Measurements from ENCODE around the gene EPS8L2. TPM values are rescaled to one million over a fixed set of nuclear protein-coding genes. Genes with fewer than 3 reads are reported as not detected.

The EPS8L2 gene
- total and polyA plus RNA-seq, 10 donors: 4.2 to 14.7 (median 7.3) TPM

DNA sequence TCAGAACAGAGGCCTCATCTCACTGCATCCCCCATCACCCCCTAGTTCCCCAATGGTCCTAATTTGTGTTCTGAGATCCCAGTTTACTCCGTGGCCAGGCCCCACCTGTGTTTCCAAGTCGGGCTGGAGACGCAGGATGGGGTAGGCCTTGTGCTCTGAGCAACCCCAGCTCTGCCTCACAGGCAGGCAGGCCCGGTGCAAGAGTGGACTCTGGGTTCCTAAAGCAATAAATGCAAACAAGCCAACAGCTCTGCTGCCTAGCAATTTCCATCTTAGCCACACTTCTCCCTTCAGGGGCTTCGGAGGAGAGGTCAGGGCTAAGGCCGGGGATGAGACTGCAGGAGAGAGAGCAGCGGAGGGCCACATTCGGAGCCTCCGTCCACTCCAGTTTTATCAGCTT, 2.5 kb upstream of the EPS8L2 start:
- peaks cover 0 to 61% (median 10%) of the 10 kb centered on the region in 6 donors for H3K36me3 ChIP-seq
- H3K27ac ChIP-seq: peak overlapping the region in 6 of 8 donors; percentile 42 to 70 (median 54)
- intact Hi-C loops (cut with DNase I; ENCODE audit: low total_unique reads): no loop called here
- peaks cover 21 to 68% (median 44%) of the 10 kb centered on the region in 6 donors for H3K4me1 ChIP-seq
- WGBS, 5 donors: 88 to 96% (median 93%) methylated on average over 9 of the region's 9 CpGs
- DNase-seq: no peak
- TF ChIP-seq, protein P1, sequence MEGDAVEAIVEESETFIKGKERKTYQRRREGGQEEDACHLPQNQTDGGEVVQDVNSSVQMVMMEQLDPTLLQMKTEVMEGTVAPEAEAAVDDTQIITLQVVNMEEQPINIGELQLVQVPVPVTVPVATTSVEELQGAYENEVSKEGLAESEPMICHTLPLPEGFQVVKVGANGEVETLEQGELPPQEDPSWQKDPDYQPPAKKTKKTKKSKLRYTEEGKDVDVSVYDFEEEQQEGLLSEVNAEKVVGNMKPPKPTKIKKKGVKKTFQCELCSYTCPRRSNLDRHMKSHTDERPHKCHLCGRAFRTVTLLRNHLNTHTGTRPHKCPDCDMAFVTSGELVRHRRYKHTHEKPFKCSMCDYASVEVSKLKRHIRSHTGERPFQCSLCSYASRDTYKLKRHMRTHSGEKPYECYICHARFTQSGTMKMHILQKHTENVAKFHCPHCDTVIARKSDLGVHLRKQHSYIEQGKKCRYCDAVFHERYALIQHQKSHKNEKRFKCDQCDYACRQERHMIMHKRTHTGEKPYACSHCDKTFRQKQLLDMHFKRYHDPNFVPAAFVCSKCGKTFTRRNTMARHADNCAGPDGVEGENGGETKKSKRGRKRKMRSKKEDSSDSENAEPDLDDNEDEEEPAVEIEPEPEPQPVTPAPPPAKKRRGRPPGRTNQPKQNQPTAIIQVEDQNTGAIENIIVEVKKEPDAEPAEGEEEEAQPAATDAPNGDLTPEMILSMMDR (IDR thresholded peaks at IDR 0.05 in 8 of 11, conservative IDR thresholded peaks at IDR 0.05 in 3 of 11): no peak
- TF ChIP-seq POLR2AphosphoS5 (IDR thresholded peaks at IDR 0.05): no peak
- TF ChIP-seq POLR2A (IDR thresholded peaks at IDR 0.05): no peak
- no peak overlapping the region for H3K4me3 ChIP-seq
- peaks cover 0 to 34% (median 28%) of the 10 kb centered on the region in 7 donors for H3K27me3 ChIP-seq (replicated peaks in 1 of 7)
- no peaks in the 10 kb centered on the region for H3K9me3 ChIP-seq

DNA sequence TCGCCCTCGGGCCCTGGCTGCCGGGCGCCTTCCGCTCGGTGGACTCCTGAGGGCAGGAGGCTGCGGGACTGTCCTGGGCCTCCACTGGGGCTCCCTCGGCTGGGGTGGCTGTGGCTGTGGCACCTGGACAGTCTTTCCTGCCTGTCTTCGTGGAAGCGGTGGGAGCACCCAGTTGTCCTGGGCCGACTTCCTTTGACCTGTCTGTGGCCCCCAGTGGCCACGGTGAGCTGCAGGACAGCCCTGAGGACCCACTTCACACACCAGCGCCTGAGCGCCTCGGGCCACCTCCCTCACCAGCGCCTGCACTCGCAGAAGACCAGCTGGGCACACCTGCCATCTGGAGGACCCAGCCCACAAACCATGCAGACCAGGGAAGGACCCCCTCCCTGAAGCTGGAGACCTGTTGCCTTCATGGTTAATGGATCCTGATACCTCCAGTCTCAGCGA, 1.8 kb upstream of the EPS8L2 start:
- DNase-seq: no peak
- Histone ChIP-seq H3K9me3 (no peaks in the 10 kb centered on the region), H3K27ac (peak overlapping the region in 3 of 8 donors; percentile 8 to 28 (median 10)), H3K36me3 (peaks cover 0 to 54% (median 9%) of the 10 kb centered on the region in 6 donors), H3K27me3 (replicated peaks in 1 of 7) (peaks cover 0 to 40% (median 30%) of the 10 kb centered on the region in 7 donors), H3K4me3 (no peak overlapping the region), H3K4me1 (peaks cover 21 to 61% (median 43%) of the 10 kb centered on the region in 6 donors)
- WGBS, 5 donors: 87 to 99% (median 88%) methylated on average over 13 to 18 of the region's 18 CpGs
- TF ChIP-seq, protein P1 (IDR thresholded peaks at IDR 0.05 in 8 of 11, conservative IDR thresholded peaks at IDR 0.05 in 3 of 11): no peak
- TF ChIP-seq POLR2A (IDR thresholded peaks at IDR 0.05): no peak
- peak in 1 of 3 donors; percentile 22 for TF ChIP-seq POLR2AphosphoS5 (IDR thresholded peaks at IDR 0.05)
- intact Hi-C loops (cut with DNase I; ENCODE audit: low total_unique reads): no loop called here

DNA sequence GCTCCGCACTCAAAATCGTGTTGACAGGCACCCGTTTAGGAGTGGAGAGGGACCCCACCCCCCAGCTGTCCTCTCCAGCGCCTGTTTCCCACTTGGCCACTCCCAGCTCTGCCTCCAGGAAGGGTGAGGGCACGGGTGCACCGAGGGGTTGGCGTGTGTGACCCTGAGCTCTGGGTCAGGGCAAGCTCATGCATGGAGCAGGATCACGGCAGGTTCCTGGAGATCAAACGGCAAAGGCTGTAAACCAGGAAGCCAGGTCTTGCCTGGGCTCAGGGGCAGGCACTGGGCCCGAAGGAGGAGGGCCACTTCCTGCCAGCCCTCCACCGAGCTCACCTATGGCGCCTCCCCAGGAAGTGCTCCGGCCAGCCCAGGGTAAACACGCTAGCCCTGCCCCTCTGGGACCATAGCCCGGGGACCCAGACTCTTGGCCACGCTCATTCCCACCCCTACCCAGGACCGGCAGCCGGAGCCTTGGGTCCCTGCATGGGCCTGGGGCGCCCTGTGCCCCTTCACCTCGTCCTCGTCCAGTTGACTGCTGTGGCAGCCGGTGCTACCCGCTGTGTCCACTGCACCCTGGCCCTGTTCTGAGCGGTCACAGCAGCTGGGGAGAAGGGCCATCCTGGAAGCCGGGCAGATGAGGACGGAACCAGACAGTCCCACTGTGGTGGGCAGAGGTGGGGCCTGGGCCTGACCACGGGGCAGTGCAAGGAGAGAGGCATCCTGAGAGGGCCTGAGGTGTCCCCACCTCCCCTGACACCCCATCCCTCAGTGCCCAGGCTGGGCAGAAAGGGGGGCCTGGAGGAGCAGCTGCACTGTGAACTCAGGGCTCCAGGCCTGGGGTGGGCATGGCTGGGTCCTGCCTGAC, 1.0 kb upstream of the EPS8L2 start:
- intact Hi-C loops (cut with DNase I; ENCODE audit: low total_unique reads): no loop called here
- H3K27ac ChIP-seq: peak overlapping the region in 6 of 8 donors; percentile 3 to 43 (median 9)
- peak overlapping the region in 3 of 8 donors; percentile 11 to 64 (median 19) for H3K4me3 ChIP-seq
- peaks cover 21 to 61% (median 43%) of the 10 kb centered on the region in 6 donors for H3K4me1 ChIP-seq
- peak; percentile 77 for DNase-seq
- TF ChIP-seq, protein P1 (IDR thresholded peaks at IDR 0.05 in 8 of 11, conservative IDR thresholded peaks at IDR 0.05 in 3 of 11): no peak
- peak; percentile 8 to 74 (median 59) for TF ChIP-seq POLR2AphosphoS5 (IDR thresholded peaks at IDR 0.05)
- TF ChIP-seq POLR2A (IDR thresholded peaks at IDR 0.05): no peak
- peaks cover 0 to 46% (median 5%) of the 10 kb centered on the region in 6 donors for H3K36me3 ChIP-seq
- H3K27me3 ChIP-seq (replicated peaks in 1 of 7): peaks cover 0 to 48% (median 38%) of the 10 kb centered on the region in 7 donors
- WGBS, 5 donors: 62 to 83% (median 68%) methylated on average over 14 to 27 of the region's 27 CpGs
- H3K9me3 ChIP-seq: no peaks in the 10 kb centered on the region

Data from spleen (tissue), 11 donors.